H9 (cell line): ENCODE results near the gene DCXR. TPM values are rescaled to one million over a fixed set of nuclear protein-coding genes. Genes with fewer than 3 reads are reported as not detected.

ENCODE experiments used
- DNase-seq: peaks from one replicate; pipeline ENCODE4 v3.0.0-alpha.2; 2017
- H2AFZ ChIP-seq: one replicate; pipeline ENCODE4 v1.6.1; 2013; ENCODE audit warnings: mild to moderate bottlenecking, low read length, control low read depth, moderate library complexity
- H2AK5ac ChIP-seq: 2 replicates; pipeline ENCODE4 v1.6.1; 2013; ENCODE audit warnings: low read length, control low read depth, mixed read lengths; ENCODE audit not compliant: insufficient read length
- H2BK120ac ChIP-seq: one replicate; pipeline ENCODE4 v1.6.1; 2013; ENCODE audit warnings: low read depth, mild to moderate bottlenecking, low read length, control low read depth, inconsistent platforms; ENCODE audit not compliant: poor library complexity, severe bottlenecking
- H2BK12ac ChIP-seq: 2 replicates; pipeline ENCODE4 v1.6.1; 2013; ENCODE audit warnings: low read length, control low read depth, mixed read lengths, low read depth; ENCODE audit not compliant: insufficient read length
- H2BK15ac ChIP-seq: 2 replicates; pipeline ENCODE4 v1.6.1; 2013; ENCODE audit warnings: low read depth, low read length, control low read depth
- H2BK20ac ChIP-seq: one replicate; pipeline ENCODE4 v1.6.1; 2013; ENCODE audit warnings: low read depth, mild to moderate bottlenecking, low read length, control low read depth, inconsistent platforms; ENCODE audit not compliant: poor library complexity, severe bottlenecking
- H2BK5ac ChIP-seq: 2 replicates; pipeline ENCODE4 v1.6.1; 2013; ENCODE audit warnings: low read length, control low read depth, mixed read lengths; ENCODE audit not compliant: insufficient read length
- H3K14ac ChIP-seq: 2 replicates; pipeline ENCODE4 v1.6.1; 2013; ENCODE audit warnings: low read length, control low read depth; ENCODE audit not compliant: insufficient read depth
- H3K18ac ChIP-seq: 2 replicates; pipeline ENCODE4 v1.6.1; 2013; ENCODE audit warnings: low read depth, mild to moderate bottlenecking, mixed read lengths, low read length, control low read depth; ENCODE audit not compliant: insufficient read length
- H3K23ac ChIP-seq: 2 replicates; pipeline ENCODE4 v1.6.1; 2013; ENCODE audit warnings: low read length, control low read depth, mixed read lengths, low read depth; ENCODE audit not compliant: insufficient read length
- H3K23me2 ChIP-seq: 2 replicates; pipeline ENCODE4 v1.6.1; 2013; ENCODE audit warnings: low read depth, mild to moderate bottlenecking, mixed read lengths, low read length, control low read depth; ENCODE audit not compliant: insufficient read length, poor library complexity, severe bottlenecking
- H3K27ac ChIP-seq: 2 replicates; pipeline ENCODE4 v1.5.1; 2013; ENCODE audit warnings: low read length, control low read depth, mixed read lengths, low read depth; ENCODE audit not compliant: insufficient read length
- H3K27me3 ChIP-seq: 2 replicates; pipeline ENCODE4 v1.6.1; 2013; ENCODE audit warnings: low read length, control low read depth, inconsistent platforms; ENCODE audit not compliant: insufficient read depth
- H3K4ac ChIP-seq: 2 replicates; pipeline ENCODE4 v1.6.1; 2013; ENCODE audit warnings: low read depth, mild to moderate bottlenecking, control low read depth, inconsistent platforms, low read length, moderate library complexity
- H3K4me1 ChIP-seq: 2 replicates; pipeline ENCODE4 v1.6.1; 2013; ENCODE audit warnings: low read length, control low read depth, inconsistent platforms; ENCODE audit not compliant: insufficient read depth
- H3K4me2 ChIP-seq: 2 replicates; pipeline ENCODE4 v1.6.1; 2013; ENCODE audit warnings: low read length, control low read depth, mixed read lengths; ENCODE audit not compliant: insufficient read length, insufficient read depth
- H3K56ac ChIP-seq: 2 replicates; pipeline ENCODE4 v1.6.1; 2013; ENCODE audit warnings: low read depth, mild to moderate bottlenecking, mixed read lengths, low read length, control low read depth; ENCODE audit not compliant: insufficient read length
- H3K79me1 ChIP-seq: 2 replicates; pipeline ENCODE4 v1.6.1; 2013; ENCODE audit warnings: low read depth, mild to moderate bottlenecking, moderate library complexity, low read length, control low read depth, inconsistent platforms; ENCODE audit not compliant: insufficient read depth, poor library complexity, severe bottlenecking
- H3K79me2 ChIP-seq: 2 replicates; pipeline ENCODE4 v1.6.1; 2013; ENCODE audit warnings: low read length, control low read depth, inconsistent platforms; ENCODE audit not compliant: insufficient read depth
- H3K9ac ChIP-seq: 2 replicates; pipeline ENCODE4 v1.6.1; 2013; ENCODE audit warnings: low read length, control low read depth, mixed read lengths; ENCODE audit not compliant: insufficient read length; ENCODE audit errors: extremely low read depth
- H3K9me3 ChIP-seq: one replicate; pipeline ENCODE4 v1.6.1; 2013; ENCODE audit warnings: low read depth, low read length, inconsistent platforms; ENCODE audit not compliant: control insufficient read depth
- H3T11ph ChIP-seq: one replicate; pipeline ENCODE4 v1.6.1; 2013; ENCODE audit warnings: mild to moderate bottlenecking, low read length, control low read depth, inconsistent platforms
- H4K20me1 ChIP-seq: one replicate; pipeline ENCODE4 v1.6.1; 2013; ENCODE audit not compliant: control insufficient read depth, insufficient read length, insufficient read depth
- H4K5ac ChIP-seq: 2 replicates; pipeline ENCODE4 v1.6.1; 2013; ENCODE audit warnings: low read depth, mild to moderate bottlenecking, mixed read lengths, low read length, control low read depth; ENCODE audit not compliant: insufficient read length
- H4K8ac ChIP-seq: replicated peaks from 2 replicates; pipeline ENCODE4 v1.6.1; 2013; ENCODE audit warnings: low read length, control low read depth, mixed read lengths, low read depth; ENCODE audit not compliant: insufficient read length
- H4K91ac ChIP-seq: 2 replicates; pipeline ENCODE4 v1.6.1; 2013; ENCODE audit warnings: low read depth, mild to moderate bottlenecking, moderate library complexity, mixed read lengths, low read length, control low read depth; ENCODE audit not compliant: insufficient read length
- H3K27ac Mint-ChIP-seq, 3 experiments: 2 replicates in 2 of 3; 3 replicates in 1 of 3; pipeline ENCODE4 v1.8.0; 2020 to 2021; ENCODE audit warnings: mixed read lengths in 3 of 3, mild to moderate bottlenecking in 1 of 3, moderate library complexity in 1 of 3
- H3K27me3 Mint-ChIP-seq: 2 replicates; pipeline ENCODE4 v1.8.0; 2021; ENCODE audit warnings: low read depth, mild to moderate bottlenecking, moderate library complexity, mixed read lengths
- H3K36me3 Mint-ChIP-seq, 3 experiments: 2 replicates in 2 of 3; 3 replicates in 1 of 3; pipeline ENCODE4 v1.8.0; 2020 to 2021; ENCODE audit warnings: low read depth in 3 of 3, mixed read lengths in 3 of 3; ENCODE audit not compliant: insufficient read depth in 1 of 3
- H3K4me1 Mint-ChIP-seq, 2 experiments: 2 replicates each; pipeline ENCODE4 v1.8.0; 2020; ENCODE audit warnings: mixed read lengths in 2 of 2
- H3K4me3 Mint-ChIP-seq, 2 experiments: 2 replicates in 1 of 2; 3 replicates in 1 of 2; pipeline ENCODE4 v1.8.0; 2020 to 2021; ENCODE audit warnings: mild to moderate bottlenecking in 2 of 2, mixed read lengths in 2 of 2, moderate library complexity in 1 of 2
- H3K9me3 Mint-ChIP-seq, 2 experiments: 2 replicates in 1 of 2; 3 replicates in 1 of 2; pipeline ENCODE4 v1.8.0; 2020; ENCODE audit warnings: mild to moderate bottlenecking in 2 of 2, mixed read lengths in 2 of 2, moderate library complexity in 1 of 2
- CTCF ChIP-seq: fragments of 200-600 bp; sonication (generic); conservative IDR thresholded peaks from 3 replicates; pipeline ENCODE4 v1.8.0; 2021; ENCODE audit warnings: antibody characterized with exemption, mild to moderate bottlenecking
- WGBS: extraction: QIAGEN DNeasy Blood & Tissue Kit; methylation state at CpG from one replicate; pipeline ENCODE4 v1.1.7; 2013; ENCODE audit warnings: missing lambda C conversion rate, low lambda C conversion rate, mixed read lengths; ENCODE audit not compliant: insufficient read length; ENCODE audit errors: extremely low coverage; 5-methylcytosine and 5-hydroxymethylcytosine counted together
- total RNA-seq: library from RNA; stranded (reverse); gene quantifications from 2 replicates; pipeline ENCODE4 v1.2.1, GENCODE V29; 2021

The DCXR gene
- total RNA-seq, 1 experiment from 2014 or later = 93.6 TPM

GRCh38 chr17:82083533-82084359, 46.2 kb upstream of the DCXR start:
- Mint-ChIP-seq H3K27ac (no peak overlapping the region), H3K36me3 (peaks cover 25 to 81% (median 68%) of the 10 kb centered on the region in 3 experiments; a peak in 6 of 7 replicates), H3K9me3 (no peaks in the 10 kb centered on the region), H3K27me3 (no peaks in the 10 kb centered on the region), H3K4me1 (no peaks in the 10 kb centered on the region), H3K4me3 (no peak overlapping the region)
- Histone ChIP-seq H4K20me1 (no peaks in the 10 kb centered on the region), H3K79me1 (no peaks in the 10 kb centered on the region), H3K4me2 (no peak overlapping the region), H3K4me1 (no peaks in the 10 kb centered on the region), H4K8ac (no peak overlapping the region), H3K27ac (no peak overlapping the region), H2BK12ac (no peak overlapping the region), H3K23me2 (no peaks in the 10 kb centered on the region), H3K23ac (no peak overlapping the region), H3K9ac (no peak overlapping the region), H4K5ac (no peak overlapping the region), H2BK120ac (no peak overlapping the region), H2BK15ac (no peak overlapping the region), H3K4ac (no peak overlapping the region), H3K27me3 (no peaks in the 10 kb centered on the region), H2BK20ac (no peak overlapping the region), H2AK5ac (no peak overlapping the region), H3K56ac (no peak overlapping the region), H4K91ac (no peak overlapping the region), H2AFZ (no peak overlapping the region), H3K14ac (no peak overlapping the region), H3K79me2 (no peaks in the 10 kb centered on the region), H3T11ph (no peak overlapping the region), H3K9me3 (no peaks in the 10 kb centered on the region), H2BK5ac (no peak overlapping the region), H3K18ac (no peak overlapping the region)
- no CpG with 5 or more reads among the region's 55 CpGs for WGBS
- no peak for DNase-seq
- TF ChIP-seq CTCF = no peak
